ENCODE results near the gene ELAPOR1.

ELAPOR1 gene

DNA sequence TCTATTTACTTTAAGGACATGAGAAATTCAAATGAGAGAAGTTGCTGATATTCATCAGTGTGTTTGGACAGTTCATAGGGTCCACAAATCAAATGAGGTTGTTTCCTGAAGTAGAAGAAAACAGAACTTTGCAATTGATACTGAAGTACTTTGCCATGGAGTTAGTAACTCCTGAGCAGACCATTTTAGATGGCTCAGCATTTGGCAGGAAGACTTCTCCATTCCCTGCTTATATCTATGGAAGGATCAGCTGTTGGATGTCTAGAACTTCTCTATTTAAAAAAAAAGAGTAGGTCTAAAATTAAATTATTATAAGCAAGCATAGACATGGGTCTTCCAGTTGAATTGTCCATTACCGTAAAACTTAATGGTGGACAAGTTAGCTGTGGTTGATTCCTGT is 18.3 kb upstream of the ELAPOR1 start:
- TF ChIP-seq, protein P1, sequence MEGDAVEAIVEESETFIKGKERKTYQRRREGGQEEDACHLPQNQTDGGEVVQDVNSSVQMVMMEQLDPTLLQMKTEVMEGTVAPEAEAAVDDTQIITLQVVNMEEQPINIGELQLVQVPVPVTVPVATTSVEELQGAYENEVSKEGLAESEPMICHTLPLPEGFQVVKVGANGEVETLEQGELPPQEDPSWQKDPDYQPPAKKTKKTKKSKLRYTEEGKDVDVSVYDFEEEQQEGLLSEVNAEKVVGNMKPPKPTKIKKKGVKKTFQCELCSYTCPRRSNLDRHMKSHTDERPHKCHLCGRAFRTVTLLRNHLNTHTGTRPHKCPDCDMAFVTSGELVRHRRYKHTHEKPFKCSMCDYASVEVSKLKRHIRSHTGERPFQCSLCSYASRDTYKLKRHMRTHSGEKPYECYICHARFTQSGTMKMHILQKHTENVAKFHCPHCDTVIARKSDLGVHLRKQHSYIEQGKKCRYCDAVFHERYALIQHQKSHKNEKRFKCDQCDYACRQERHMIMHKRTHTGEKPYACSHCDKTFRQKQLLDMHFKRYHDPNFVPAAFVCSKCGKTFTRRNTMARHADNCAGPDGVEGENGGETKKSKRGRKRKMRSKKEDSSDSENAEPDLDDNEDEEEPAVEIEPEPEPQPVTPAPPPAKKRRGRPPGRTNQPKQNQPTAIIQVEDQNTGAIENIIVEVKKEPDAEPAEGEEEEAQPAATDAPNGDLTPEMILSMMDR (IDR thresholded peaks at IDR 0.05; ENCODE audit: borderline replicate concordance, insufficient read depth, low read depth, low read length) = no peak
- H3K4me3 ChIP-seq (ENCODE audit: low read depth, low read length) = no peak overlapping the region

DNA sequence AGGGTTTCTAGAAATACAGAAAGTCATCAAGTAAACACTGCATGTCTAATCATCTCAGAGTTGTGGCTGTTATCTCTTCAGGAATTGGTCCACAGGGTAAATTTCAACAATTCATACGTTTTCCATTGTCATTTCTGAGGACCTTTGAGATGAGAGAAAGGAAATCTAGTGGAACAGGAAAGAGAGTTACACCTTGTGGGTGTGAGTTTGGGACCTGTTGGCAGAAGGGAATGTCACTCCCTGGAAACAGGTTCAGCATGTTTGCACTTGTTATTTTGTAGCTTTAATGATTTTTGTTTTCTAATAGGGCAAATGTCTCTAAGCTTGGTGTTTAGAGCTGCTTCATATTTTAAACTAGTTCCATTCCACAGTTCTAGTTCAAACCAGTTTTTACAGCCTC is 17.8 kb upstream of the ELAPOR1 start:
- H3K4me3 ChIP-seq (ENCODE audit: low read depth, low read length) = no peak overlapping the region
- TF ChIP-seq, protein P1 (IDR thresholded peaks at IDR 0.05; ENCODE audit: borderline replicate concordance, insufficient read depth, low read depth, low read length) = no peak

DNA sequence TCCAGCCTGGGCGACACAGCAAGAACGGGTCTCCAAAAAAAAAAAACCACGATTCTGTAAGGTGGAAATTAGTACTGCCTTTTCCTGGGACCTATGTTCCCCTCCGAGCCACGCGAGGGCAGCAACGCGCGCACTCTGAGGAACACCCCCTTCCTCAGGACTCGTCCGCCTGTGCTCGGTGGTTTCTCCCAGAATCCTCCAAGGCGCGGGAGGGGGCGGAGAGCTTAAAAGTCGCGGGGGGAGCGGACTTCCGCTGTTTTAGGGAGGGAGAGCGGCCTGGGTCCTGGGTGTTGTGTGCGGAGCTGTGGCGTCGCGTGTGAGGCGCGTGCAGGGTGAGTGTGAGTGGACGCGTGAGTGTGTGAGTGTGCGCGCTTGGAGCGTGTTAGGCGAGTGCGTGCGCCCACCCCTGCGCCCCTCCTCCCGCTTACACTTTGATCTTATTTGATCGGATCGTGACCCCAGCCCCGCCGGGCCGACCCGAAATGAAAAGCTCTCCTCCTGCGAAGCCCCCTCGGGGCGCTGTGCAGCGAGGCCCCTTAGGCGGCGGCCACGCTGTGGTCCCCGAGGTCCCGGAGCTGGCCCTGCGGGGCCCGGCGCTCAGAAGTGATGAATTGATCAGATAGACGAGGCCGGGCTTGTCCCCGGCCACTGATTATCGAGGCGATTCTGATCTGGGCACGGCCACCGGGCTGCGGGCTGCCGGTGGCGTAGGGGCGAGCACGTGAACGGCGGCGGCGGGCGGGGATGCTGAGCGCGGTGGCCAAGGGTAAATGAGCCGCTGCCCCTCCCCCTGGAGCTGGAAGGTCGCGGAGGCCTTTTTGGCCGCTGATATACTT is 13.8 kb upstream of the ELAPOR1 start:
- TF ChIP-seq, protein P1 (IDR thresholded peaks at IDR 0.05; ENCODE audit: borderline replicate concordance, insufficient read depth, low read depth, low read length) = peak; percentile 82

DNA sequence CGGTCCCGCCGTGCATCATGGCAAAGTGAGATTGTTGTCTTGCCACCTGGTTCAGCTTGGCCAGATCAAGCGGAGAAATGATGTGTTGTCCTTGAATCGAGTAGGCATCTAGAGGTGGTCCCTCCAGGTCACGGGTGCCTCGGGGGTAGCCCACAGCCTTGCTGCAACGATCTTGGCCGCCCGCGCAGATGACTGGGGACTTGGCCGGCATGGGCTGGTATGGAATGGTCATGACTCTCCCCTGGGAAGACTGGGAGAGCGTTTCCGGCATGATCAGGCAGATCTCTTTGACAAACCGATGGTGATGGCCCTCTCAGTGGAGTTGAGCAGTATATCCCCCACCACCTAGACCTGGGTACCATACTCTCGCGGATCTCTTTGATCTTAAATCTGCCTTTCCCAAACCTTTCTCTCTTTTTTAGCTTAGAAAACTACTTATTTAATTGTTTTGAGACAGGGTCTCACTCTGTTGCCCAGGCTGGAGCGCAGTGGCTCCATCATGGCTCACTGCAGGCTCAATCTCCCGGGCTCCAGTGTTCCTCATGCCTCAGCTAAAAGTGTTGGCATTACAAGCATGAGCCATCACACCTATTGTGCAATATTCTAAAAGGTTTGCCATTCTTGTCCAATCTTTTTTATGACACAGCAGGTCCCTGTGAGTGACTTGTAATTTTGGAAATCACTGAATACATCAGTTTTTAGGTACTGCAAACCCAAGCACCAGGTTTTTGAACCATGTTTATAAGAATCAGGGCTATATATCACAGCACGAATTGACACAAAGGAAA is 9.4 kb upstream of the ELAPOR1 start:
- no peak overlapping the region for H3K4me3 ChIP-seq (ENCODE audit: low read depth, low read length)
- TF ChIP-seq, protein P1 (IDR thresholded peaks at IDR 0.05; ENCODE audit: borderline replicate concordance, insufficient read depth, low read depth, low read length) = no peak

More for the DNA sequence above, 13.8 kb upstream of the ELAPOR1 start:
- H3K4me3 ChIP-seq (ENCODE audit: low read depth, low read length) = peak overlapping the region; percentile 90

DNA sequence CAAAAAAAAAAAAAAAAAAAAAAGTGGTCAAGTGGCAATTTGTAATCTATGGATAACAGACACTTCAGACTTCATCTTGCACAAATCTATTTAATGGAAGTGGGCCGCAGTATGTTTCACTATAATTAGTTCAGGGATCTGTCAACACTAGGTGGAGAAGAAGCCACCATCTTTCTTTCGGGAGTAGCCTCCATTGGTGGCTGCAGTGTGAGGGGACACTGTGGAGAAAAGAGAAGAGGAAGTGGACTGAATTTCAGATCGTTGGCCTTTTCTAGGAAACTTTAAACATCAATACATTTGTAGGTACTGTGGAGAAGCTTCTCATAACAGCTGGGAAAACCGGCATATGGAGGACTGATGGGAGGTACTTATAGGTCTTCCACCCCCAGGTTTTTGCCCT is 8.0 kb upstream of the ELAPOR1 start:
- TF ChIP-seq, protein P1 (IDR thresholded peaks at IDR 0.05; ENCODE audit: borderline replicate concordance, insufficient read depth, low read depth, low read length) = no peak
- H3K4me3 ChIP-seq (ENCODE audit: low read depth, low read length) = no peak overlapping the region

DNA sequence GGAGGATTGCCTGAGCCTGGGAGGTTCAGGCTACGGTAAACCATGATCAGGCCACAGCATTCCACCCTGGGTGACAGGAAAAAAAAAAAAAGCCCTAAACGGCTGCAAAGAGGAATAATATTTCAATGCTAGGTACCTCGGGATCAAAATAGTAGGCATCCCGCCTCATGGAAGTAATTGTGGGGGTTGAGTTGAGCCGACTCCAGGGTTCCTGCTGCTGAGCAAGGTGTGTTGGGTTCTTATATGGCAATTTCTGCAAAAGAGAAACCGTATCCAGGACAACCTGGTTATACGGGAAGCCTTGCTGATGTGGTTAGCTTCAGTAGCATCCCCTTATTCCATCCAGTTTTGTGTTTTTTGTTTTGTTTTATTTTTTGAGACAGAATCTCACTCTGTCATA is 6.1 kb upstream of the ELAPOR1 start:
- no peak overlapping the region for H3K4me3 ChIP-seq (ENCODE audit: low read depth, low read length)
- TF ChIP-seq, protein P1 (IDR thresholded peaks at IDR 0.05; ENCODE audit: borderline replicate concordance, insufficient read depth, low read depth, low read length) = no peak

All from GM12875 (cell line).